ENCODE measurements around the gene ATAD3B. TPM values are rescaled to one million over a fixed set of nuclear protein-coding genes. Genes with fewer than 3 reads are reported as not detected.

The ATAD3B gene
- polyA plus RNA-seq, 1 donor from 2014 or later = 57.2 TPM

DNA sequence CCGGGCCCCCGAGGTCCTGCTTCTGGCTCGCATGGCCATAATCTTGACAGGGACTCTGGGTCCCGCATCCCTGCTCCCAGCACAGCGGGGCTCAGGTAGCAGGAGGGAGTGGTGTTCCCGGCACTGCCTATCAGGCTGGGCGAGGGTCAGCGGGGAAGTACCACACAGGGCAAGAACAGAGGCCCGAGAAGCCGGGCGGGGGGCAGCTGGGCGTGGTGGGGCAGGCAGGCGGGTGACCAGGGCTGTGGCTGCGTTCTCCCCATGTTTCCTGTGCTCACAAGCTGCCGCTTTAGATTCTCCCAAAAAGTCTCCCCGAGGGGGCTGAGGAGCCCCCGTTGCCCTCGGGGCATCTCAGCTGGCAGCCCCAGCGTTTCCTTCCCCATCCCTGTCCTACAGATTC is 18.3 kb downstream of the ATAD3B start:
- no peak overlapping the region for H3K9ac ChIP-seq (ENCODE audit: low read length)
- H3K27me3 ChIP-seq (ENCODE audit: insufficient read depth, low read depth, low read length) = no peaks in the 10 kb centered on the region
- no peaks in the 10 kb centered on the region for H3K79me2 ChIP-seq (replicated peaks; ENCODE audit: insufficient read depth, low read length)
- H2AFZ ChIP-seq (ENCODE audit: low read depth, low read length) = no peak overlapping the region
- no peak for TF ChIP-seq TAF1 (IDR thresholded peaks at IDR 0.05; ENCODE audit: low read depth)
- no peak for TF ChIP-seq EZH2 (IDR thresholded peaks at IDR 0.05; ENCODE audit: borderline replicate concordance, insufficient read depth, low read length, poor library complexity, severe bottlenecking)
- TF ChIP-seq CTCF (IDR thresholded peaks at IDR 0.05; ENCODE audit: poor library complexity, severe bottlenecking) = no peak
- TF ChIP-seq, protein P1, sequence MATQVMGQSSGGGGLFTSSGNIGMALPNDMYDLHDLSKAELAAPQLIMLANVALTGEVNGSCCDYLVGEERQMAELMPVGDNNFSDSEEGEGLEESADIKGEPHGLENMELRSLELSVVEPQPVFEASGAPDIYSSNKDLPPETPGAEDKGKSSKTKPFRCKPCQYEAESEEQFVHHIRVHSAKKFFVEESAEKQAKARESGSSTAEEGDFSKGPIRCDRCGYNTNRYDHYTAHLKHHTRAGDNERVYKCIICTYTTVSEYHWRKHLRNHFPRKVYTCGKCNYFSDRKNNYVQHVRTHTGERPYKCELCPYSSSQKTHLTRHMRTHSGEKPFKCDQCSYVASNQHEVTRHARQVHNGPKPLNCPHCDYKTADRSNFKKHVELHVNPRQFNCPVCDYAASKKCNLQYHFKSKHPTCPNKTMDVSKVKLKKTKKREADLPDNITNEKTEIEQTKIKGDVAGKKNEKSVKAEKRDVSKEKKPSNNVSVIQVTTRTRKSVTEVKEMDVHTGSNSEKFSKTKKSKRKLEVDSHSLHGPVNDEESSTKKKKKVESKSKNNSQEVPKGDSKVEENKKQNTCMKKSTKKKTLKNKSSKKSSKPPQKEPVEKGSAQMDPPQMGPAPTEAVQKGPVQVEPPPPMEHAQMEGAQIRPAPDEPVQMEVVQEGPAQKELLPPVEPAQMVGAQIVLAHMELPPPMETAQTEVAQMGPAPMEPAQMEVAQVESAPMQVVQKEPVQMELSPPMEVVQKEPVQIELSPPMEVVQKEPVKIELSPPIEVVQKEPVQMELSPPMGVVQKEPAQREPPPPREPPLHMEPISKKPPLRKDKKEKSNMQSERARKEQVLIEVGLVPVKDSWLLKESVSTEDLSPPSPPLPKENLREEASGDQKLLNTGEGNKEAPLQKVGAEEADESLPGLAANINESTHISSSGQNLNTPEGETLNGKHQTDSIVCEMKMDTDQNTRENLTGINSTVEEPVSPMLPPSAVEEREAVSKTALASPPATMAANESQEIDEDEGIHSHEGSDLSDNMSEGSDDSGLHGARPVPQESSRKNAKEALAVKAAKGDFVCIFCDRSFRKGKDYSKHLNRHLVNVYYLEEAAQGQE (IDR thresholded peaks at IDR 0.05; ENCODE audit: borderline replicate concordance) = no peak
- TF ChIP-seq MXI1 (conservative IDR thresholded peaks at IDR 0.05; ENCODE audit: poor library complexity, severe bottlenecking) = no peak
- TF ChIP-seq EP300 (conservative IDR thresholded peaks at IDR 0.05; ENCODE audit: poor library complexity, severe bottlenecking) = no peak
- no peak for TF ChIP-seq POLR2AphosphoS5 (IDR thresholded peaks at IDR 0.05)
- no peak for TF ChIP-seq SMC3 (conservative IDR thresholded peaks at IDR 0.05; ENCODE audit: poor library complexity)
- TF ChIP-seq RAD21 (conservative IDR thresholded peaks at IDR 0.05) = no peak
- no peaks in the 10 kb centered on the region for H3K9me2 ChIP-seq (ENCODE audit: insufficient read depth, low read length)
- H3K36me3 ChIP-seq (ENCODE audit: insufficient read depth, low read length) = no peaks in the 10 kb centered on the region
- no peak overlapping the region for H3K4me3 ChIP-seq (ENCODE audit: low read length)
- H3K27ac ChIP-seq (ENCODE audit: low read length) = no peak overlapping the region
- H4K20me1 ChIP-seq (ENCODE audit: insufficient read depth) = no peaks in the 10 kb centered on the region
- H3K9me3 ChIP-seq (ENCODE audit: low read length) = no peaks in the 10 kb centered on the region
- H3K4me2 ChIP-seq (ENCODE audit: low read length) = no peak overlapping the region
- H3F3A ChIP-seq (ENCODE audit: insufficient read depth, low read length, poor library complexity, severe bottlenecking) = no peaks in the 10 kb centered on the region

DNA sequence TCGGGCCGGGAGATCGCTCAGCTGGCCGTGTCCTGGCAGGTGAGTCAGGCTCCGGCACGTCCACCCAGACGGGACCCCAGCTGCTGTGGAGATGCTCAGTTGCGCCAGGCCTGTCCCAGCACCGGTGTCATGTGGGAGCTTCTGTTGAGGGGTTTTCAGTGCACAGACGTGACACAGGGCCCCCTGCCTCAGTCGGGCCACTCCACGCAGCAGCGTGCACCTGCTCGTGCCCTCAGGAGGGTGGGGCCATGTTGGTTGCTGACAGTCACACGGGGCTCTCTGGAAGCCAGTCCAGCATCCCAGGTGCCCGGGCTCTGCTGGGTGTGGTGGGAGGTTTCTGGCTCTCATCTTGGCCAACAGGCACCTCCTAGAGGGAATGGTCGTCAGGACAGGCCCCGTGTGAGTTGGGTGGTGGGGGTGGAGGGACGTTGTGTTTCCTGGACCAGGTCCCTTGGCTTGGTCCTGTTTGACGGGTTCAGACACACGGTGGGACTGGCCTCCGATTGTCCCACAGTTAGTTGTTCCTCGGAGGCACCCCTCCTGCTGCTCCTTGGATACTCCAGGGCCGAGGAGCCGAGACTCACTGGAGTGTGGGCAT is 19.2 kb downstream of the ATAD3B start:
- Histone ChIP-seq H3K9ac (ENCODE audit: low read length) (no peak overlapping the region), H3K36me3 (ENCODE audit: insufficient read depth, low read length) (no peaks in the 10 kb centered on the region), H3F3A (ENCODE audit: insufficient read depth, low read length, poor library complexity, severe bottlenecking) (no peaks in the 10 kb centered on the region), H3K27ac (ENCODE audit: low read length) (no peak overlapping the region), H3K9me3 (ENCODE audit: low read length) (no peaks in the 10 kb centered on the region), H3K4me2 (ENCODE audit: low read length) (no peak overlapping the region), H4K20me1 (ENCODE audit: insufficient read depth) (no peaks in the 10 kb centered on the region), H3K79me2 (replicated peaks; ENCODE audit: insufficient read depth, low read length) (no peaks in the 10 kb centered on the region), H2AFZ (ENCODE audit: low read depth, low read length) (no peak overlapping the region), H3K27me3 (ENCODE audit: insufficient read depth, low read depth, low read length) (no peaks in the 10 kb centered on the region), H3K9me2 (ENCODE audit: insufficient read depth, low read length) (no peaks in the 10 kb centered on the region), H3K4me3 (ENCODE audit: low read length) (no peak overlapping the region)
- TF ChIP-seq MXI1 (conservative IDR thresholded peaks at IDR 0.05; ENCODE audit: poor library complexity, severe bottlenecking) (no peak), RAD21 (conservative IDR thresholded peaks at IDR 0.05) (no peak), EP300 (conservative IDR thresholded peaks at IDR 0.05; ENCODE audit: poor library complexity, severe bottlenecking) (no peak), POLR2AphosphoS5 (IDR thresholded peaks at IDR 0.05) (no peak), SMC3 (conservative IDR thresholded peaks at IDR 0.05; ENCODE audit: poor library complexity) (no peak), TAF1 (IDR thresholded peaks at IDR 0.05; ENCODE audit: low read depth) (no peak), EZH2 (IDR thresholded peaks at IDR 0.05; ENCODE audit: borderline replicate concordance, insufficient read depth, low read length, poor library complexity, severe bottlenecking) (no peak), CTCF (IDR thresholded peaks at IDR 0.05; ENCODE audit: poor library complexity, severe bottlenecking) (no peak)
- TF ChIP-seq, protein P1 (IDR thresholded peaks at IDR 0.05; ENCODE audit: borderline replicate concordance) = no peak
